Measurements from ENCODE around the gene CYGB.
A peak's percentile ranks its signal among the peaks of the same experiment; 100 is the strongest.
"Not testable (repeated sequence)": the region's sequence is repeated elsewhere in the genome, so short reads cannot be mapped to it uniquely, and the experiment has no call there.

CYGB gene

DNA sequence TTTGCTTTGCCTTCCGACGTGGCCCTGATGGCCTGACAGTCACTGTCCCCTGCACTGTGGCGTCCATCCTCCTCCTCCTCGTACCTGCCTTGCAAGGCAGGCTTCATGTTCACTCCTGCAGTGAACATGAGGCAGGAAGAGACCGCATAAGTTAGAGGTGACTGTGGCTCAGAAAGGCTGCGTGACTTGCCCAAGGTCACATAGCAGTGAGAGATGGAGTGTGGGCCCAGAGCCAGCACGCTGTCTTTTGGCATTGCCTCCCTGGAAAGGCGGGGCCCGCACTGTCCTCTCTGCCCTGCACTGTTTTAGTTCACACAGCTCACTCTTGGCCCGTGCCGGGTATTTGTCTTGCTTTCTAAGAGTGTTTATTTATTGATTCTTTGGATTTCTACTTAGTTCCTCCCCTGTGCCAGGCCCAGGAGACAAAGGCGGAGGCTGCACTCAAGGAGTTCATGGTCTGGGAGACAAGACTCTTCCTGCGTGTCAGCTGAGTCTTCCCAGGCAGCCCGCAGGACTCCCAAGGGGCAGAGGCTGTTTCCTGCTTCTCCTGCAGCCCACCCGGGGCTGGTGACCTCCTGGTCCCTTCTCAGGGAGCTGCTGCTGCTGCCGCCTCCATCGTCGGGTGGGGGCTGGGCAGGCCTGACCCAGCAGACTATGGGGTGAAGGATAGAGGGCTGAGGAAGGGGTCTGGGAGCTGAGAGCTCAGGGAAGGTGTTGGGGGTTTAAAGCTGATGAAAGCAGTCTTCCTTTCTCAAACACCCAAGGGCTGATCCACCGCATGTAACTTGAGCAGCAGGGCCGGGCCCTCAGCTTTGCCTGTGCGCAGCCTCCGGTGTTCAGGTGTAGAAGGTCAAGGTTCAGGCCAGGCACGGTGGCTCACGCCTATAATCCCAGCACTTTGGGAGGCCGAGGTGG is 12.7 kb downstream of the CYGB start:
- no peak for DNase-seq (ENCODE audit: low read depth in 2 of 3, low spot score in 1 of 3)

DNA sequence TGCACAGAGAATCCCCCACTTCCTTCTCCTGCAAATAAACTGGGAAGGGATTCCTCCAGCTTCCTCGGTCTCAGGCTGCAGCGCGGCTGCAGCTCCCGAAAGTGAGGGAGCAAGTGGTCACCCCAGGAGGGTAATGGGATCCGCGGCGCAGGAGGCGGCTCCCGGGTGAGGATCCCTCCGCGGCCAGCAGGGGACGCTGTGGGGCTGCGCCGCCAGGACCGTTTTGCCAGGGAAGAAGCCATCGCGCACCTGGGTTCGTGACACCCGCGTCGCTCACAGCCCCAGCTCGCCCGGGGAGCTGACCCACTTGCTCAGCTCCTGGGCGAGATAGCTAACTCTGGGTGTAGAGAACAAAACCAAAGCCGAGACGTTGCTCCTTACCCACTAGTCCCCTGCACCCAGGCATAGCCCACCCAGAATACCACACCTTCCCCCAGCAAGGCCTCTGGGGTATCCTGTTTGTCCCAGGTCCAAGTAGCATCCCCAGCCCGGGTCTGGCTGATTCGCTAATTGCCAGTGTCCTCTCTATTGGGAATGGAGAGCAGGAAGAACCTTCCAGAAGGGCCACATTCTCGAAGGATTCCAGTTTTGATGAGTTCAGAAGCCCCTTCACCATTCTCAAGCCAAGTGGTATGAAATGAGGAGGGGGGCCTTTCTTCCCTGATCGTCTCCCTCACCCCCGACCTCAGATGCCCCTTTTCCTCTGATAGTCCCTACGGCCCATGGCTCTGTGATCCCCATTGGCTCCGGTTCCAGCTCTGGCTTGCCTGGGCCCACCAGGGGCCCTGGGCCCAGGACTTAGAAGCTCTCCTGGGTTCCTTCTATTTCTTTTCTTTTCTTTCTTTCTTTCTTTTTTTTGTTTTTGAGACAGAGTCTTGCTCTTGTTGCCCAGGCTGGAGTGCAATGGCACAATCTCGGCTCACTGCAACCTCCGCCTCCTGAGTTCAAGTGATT is 14.1 kb downstream of the CYGB start:
- DNase-seq (ENCODE audit: low read depth in 2 of 3, low spot score in 1 of 3), result peak; percentile 68 to 84 (median 73)

DNA sequence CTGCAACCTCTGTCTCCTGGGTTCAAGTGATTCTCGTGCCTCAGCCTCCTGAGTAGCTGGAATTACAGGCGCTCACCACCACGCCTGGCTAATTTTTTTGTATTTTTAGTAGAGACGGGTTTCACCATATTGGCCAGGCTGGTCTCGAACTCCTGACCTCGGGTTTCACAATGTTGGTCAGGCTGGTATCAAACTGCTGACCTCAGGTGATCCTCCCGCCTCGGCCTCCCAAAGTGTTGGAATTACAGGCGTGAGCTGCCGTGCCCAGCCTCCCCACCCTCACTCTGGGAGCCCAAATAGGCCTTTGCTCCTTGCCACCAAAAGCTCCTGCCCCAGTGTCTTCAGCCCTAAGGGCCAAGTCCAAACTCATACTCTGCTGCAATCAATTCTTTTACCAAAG is 15.8 kb downstream of the CYGB start:
- DNase-seq (ENCODE audit: low read depth in 2 of 3, low spot score in 1 of 3), result not testable (repeated sequence)

DNA sequence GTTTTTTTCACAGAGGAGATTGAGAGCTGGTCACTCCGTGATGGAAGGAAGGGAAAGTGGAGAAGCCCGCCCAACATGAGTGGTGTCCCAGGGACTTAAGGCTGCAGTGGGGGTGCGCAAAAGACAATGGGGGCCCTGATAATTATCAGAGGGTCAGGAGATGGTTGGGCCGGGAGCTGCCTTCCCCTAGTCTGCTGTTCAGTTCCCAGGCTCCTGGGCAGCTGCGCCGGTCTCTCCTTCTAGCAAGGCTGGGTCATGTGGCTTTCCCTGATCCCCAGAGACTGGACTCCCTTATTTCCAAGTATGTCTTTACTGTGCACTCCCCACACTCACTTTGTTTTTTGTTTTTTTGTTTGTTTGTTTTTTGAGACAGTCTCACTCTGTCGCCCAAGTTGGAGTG is 16.2 kb downstream of the CYGB start:
- no peak for DNase-seq (ENCODE audit: low read depth in 2 of 3, low spot score in 1 of 3)

DNA sequence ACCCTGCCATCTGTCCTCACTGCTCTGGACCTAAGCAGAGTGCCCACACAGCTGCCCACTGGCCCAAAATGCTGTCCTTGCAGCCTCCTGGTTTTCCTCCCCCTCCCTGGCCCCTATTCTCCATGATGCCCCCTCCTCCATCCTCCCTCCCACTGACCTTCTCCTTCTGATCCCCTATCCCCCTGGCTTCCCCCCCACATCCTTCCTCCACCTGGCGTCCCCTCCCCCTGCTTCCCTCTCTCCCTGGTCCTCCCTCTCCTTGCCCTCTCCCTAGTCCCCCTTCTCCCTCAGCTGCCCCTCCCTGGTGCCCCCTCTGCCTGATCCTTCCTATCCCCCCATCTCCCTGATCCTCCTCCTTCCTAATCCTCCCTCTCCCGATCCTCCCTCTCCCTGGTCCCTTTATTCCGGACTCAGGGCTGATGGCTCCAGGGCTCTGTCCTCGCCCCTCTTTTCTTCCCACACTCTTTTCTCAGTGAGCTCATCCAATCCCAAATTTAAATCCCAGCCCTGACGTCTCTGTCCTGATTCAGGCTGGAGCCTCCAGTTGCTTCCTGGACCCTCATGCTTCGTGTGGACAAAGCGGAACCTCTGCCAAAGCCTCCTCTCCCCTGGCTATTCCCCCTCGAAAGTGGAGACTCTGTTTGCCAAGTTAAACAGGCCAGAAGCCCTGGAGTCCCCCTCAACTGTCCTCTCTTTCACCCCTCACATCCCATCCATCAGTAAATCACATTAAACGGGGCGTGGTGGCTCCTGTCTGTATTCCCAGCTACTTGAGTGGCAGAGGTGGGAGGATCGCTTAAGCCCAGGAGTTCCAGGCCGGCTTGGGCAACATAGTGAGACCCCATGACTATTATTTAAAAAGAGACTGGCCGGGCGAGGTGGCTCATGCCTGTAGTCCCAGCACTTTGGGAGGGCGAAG is 18.2 kb downstream of the CYGB start:
- DNase-seq (ENCODE audit: low read depth in 2 of 3, low spot score in 1 of 3), result no peak

DNA sequence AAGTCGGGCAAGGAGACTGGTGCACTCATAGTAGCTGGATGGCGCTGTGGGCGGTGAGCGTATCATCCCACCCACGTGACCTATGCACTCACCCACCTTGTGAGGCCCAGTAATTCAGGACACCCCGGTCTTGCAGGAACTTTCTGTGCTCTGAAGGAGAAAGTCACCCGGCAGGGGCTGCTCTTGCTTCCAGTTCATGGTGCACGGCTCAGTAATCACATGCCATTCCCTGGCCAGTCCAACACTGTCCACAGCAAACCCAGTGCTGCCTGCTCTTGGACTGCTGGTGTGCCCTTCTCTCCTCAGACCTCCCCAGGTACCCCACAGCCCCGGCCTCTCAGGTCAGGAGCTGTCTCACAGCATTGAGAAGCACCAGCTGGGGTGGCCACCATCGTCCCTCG is 19.9 kb downstream of the CYGB start:
- DNase-seq (ENCODE audit: low read depth in 2 of 3, low spot score in 1 of 3), result no peak

DNA sequence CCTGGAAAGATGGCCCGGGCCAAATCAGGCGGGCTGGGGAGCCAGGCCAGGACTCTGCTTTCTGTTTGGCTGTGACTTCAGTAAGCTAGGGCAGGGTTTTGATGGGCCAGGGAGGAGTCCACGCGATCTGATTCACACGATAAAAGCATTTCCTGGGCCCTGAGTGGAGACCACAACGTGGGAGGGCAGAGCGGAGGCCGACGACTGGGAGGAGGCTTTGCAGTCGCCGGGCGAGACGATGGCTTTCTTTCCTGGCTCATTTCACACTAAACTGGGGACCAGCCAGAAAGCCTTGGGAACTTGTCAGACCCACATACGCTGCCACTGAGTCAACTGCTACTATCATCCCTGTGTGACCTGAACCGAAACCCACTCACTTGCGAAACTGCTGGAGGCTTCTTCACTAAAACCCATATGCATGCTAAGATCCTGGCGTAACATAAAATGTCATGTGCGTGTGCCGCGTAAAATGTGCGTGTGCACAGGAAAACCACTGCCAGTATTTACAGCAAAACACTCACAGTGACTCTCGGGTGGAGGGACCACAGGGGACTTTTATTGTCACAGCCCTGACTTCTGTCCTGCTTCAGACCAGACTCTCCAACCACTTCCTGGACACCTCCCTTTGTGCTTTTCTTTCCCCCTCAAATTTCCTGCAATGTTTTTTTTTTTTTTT is 22.1 kb downstream of the CYGB start:
- peak; percentile 77 to 82 (median 78) for DNase-seq (ENCODE audit: low read depth in 2 of 3, low spot score in 1 of 3)

DNA sequence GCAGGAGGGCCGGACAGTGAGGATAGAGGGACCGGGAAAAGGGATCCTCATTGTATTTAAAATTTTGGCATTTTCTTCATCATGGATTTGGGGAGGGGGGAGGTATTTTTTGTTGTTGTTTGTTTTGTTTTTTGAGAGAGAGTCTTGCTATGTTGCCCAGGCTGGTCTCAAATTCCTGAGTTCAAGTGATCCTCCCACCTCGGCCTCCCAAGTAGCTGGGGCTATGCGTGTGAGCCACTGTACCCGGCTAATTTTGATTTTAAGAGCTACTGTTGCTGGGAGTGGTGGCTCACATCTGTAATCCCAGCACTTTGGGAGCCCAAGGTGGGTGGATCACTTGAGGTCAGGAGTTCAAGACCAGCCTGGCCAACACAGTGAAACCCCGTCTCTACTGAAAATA is 23.2 kb downstream of the CYGB start:
- not testable (repeated sequence) for DNase-seq (ENCODE audit: low read depth in 2 of 3, low spot score in 1 of 3)

DNA sequence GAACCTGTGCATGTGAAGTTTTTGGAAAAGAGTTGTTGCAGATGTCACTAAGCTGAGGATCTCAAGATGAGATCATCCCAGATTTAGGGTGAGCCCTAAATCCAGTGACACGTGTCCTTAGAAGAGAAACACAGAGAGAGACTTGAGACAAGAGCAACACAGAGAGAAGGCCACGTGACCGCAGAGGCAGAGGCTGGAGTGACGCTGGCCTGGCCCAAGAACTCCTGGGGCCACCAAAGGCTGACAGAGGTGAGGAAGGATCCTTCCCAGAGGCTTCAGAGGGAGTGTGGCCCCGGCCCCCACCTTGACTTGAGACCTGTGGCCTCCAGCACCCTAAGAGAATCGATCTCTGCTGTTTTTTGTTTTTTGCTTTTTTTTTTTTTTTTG is 24.2 kb downstream of the CYGB start:
- no peak for DNase-seq (ENCODE audit: low read depth in 2 of 3, low spot score in 1 of 3)

DNA sequence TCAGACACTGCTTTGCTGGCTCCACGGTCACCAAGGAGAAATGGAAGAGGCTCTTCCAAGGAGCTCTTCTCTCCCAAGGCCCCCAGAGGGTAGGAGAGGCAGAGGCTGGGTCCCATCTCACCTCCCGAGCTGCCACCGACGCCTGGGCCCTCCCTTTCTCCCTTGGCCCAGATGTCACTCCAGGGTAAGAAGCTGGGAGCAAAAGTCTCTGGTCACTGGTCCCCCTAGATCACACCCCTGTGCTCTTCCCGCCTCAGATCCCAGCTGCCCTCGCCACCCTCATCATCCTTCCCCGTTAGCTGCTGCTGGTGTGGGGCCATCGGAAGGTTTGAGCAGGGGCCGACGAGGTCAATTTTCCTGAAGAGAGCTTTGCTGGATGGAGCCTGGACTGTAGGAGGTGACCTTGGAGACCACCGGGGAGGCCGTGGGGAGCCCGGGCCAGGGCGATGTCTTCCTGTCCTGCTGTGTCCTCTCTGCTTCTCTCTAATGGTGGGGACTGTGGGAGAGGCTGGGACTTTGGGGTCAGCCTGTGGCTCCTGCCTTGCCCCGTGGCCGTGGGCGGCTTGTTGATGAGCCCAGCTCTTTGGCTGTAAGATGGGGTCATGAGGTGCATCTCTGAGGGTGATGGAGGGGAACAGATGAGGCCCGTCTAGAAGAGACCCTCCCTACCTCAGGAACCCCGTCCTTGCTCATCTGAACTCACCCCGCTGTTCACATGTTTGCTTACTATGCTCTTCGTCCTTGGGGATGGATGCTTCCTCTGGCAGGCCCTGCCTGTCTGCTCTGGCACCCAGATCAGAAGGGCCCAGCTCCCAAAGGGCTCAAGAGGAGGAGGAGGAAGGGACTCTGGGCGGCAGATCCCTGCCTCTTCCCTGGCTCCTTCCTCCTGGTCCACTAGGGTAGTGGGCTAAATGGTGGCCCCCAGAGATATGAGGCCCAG is 24.9 kb downstream of the CYGB start:
- DNase-seq (ENCODE audit: low read depth in 2 of 3, low spot score in 1 of 3), result no peak

DNA sequence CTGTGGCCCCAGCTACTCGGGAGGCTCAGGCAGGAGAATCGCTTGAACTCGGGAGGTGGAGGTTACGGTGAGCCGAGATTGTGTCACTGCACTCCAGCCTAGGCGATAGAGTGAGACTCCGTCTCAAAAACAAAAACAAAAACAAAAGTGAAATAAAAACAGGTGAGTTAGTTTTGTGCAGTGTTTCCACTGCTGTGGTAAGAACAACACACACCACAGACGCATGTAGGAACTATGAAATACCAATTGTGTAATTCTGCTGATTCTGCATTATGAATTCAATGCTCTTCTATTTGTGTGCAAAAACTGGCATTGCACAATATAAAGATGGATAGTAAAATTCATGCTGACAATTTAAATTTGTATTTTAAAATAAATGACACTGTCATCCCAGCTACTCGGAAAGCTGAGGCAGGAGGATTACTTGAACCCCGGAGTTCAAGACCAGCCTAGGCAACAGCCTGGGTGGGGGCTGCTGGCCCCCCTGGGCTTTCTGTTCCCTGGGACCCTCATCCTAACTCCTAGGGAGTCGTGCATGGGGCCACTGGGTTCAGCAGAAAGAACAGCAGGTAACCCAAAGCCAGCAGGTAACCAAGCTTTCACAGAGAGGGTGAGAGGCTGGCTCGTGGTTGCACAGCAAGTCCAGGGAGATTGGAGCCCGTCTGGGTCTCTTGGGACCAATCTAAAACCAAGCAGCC is 25.7 kb downstream of the CYGB start:
- DNase-seq (ENCODE audit: low read depth in 2 of 3, low spot score in 1 of 3), result no peak

DNA sequence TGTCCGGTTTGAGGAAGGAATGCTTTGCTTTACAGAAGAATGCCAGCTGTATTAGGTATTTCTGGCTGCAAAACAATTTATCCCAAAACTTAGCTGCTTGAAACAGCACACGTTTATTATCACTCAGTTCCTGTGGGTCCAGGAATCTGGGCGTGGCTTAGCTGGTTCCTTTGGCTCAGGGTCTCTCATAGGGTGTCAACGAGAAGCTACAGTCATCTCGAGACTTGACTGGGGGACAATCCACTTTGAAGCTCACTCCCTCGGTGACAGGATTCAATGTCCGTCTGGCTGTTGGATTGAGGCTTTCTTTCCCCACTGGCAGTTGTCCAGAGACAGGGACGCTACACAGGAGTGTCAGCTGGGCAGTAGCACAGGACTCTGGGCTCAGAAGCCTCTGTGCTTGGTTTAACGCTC is 26.7 kb downstream of the CYGB start:
- DNase-seq (ENCODE audit: low read depth in 2 of 3, low spot score in 1 of 3), result no peak

DNA sequence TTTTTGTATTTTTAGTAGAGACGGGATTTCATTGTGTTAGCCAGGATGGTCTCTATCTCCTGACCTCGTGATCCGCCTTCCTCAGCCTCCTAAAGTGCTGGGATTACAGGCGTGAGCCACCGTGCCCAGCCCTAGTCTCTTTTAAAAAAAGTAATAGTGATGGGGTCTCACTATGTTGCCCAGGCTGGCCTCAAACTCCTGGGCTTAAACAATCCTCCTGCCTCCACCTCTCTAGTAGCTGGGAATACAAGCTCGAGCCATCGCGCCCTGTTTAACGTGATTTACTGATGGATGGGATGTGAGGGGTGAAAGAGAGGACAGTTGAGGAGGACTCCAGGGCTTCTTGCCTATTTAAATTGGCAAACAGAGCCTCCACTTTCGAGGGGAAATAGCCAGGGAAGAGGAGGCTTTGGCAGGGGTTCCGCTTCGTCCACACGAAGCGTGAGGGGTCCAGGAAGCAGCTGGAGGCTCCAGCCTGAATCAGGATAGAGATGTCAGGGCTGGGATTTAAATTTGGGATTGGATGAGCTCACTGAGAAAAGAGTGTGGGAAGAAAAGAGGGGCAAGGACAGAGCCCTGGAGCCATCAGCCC is 28.9 kb downstream of the CYGB start:
- not testable (repeated sequence) for DNase-seq (ENCODE audit: low read depth in 2 of 3, low spot score in 1 of 3)

DNA sequence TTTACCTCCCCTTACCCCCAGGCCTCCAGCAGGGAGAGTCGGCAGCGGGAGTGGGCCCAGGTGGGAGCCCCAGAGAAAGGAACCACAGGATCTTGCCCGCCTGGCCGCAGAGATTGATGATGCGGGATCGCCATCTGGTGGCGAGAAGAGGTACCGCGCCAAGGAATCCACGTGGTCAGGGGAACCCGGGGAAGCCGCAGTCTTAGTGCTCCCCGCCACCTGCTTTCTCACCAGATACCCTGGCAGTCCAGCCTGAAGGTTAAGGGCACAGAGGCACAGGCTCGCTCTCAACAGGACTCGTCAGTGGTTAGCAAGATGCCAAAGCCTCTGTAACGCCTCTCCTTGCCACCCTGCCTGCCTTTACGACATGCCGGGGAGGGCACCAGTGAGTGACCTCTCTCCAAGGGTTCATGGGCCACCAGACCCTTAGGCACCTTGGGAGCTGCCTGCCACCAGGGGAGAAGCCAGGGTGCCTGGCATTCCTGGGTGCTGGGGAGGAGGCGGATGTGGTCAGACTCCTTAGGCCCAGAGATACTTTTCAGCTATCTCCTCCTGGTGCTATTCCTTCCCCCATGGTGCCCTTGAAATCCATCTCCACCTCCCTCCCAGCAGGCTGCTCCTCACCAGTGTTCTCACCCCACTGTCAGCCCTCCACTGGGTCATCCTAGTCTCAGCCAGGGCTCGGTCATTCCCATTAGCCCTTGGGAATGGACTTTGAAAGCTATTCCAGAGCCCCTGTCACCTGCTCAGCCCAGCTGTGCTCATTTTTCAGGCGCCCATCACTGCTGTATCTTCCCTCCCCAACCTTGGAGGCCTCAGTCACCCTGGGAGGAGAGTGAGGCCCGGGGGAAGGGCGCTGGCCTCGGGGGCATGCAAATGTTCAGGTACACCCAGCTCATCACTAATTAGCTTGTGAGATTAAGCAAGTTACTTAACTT is 30.8 kb downstream of the CYGB start:
- DNase-seq (ENCODE audit: low read depth in 2 of 3, low spot score in 1 of 3), result peak; percentile 80 to 98 (median 83)

DNA sequence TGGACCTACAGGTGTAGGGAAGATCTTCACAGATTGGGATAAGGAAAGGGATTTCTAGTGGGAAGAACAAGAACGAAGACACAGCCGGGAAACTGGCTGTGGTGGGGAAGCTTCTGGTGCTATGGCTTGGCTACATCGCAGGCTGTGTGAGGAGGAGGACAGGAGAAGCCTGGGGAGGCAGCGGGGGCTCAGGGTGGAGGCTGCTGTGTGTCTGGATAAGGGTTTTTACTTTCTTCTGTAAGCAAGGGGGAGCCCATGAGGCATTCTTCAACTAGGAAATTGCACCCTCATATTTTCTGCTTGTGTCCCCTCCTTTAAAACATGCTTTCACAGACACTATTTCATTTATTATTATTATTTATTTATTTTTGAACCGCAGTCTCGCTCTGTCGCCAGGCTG is 33.4 kb downstream of the CYGB start:
- DNase-seq (ENCODE audit: low read depth in 2 of 3, low spot score in 1 of 3), result no peak

DNA sequence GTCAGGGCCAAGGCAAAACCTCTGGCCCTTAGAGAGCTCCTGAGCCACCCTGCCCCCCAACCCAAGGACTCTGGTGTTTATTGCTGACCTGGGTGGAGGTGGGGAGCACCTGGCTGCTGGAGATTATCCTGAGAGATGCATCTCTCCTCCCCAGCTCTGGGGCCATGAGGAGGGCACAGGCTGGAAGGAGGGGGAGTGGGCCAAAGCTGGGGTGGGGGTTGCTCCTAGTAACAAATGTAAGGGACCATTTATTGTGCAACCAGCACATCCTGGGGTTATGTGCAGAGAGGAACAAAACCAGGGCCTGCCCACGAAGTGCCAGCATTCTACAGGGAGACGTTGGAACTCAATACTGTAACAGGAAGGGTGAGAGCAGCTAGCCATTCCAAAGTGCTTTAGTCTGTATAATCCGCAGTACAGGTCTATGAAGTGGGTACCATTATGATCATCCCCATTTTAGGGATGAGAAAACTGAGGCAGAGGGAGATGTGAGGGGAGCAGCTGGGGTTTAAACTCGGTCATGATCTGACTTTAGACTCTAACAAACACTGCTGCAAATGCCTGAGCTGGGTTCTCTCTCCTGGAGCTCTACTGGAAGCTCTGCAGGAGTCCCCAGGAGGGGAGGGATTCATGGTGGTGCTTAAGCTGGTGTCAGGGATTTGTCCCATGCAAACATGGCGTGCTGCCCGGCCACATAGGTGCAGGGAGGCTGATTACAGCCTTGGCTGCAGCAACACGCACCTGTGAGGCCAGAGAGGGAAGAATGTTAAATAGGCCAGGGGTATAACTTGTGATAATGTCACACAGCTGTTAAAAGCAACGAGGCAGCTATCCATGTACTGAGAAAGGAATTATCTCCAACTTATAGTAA is 34.9 kb downstream of the CYGB start:
- DNase-seq (ENCODE audit: low read depth in 2 of 3, low spot score in 1 of 3), result no peak

All from stimulated activated CD4-positive, alpha-beta T cell treated with anti-CD3 and anti-CD28 coated beads, Interleukin-12 subunit alpha, Interleukin-12 subunit beta, amount 100 ng/mL, for 48 hours (primary cell).